ENCODE results near the gene OSBPL2.

OSBPL2 gene

DNA sequence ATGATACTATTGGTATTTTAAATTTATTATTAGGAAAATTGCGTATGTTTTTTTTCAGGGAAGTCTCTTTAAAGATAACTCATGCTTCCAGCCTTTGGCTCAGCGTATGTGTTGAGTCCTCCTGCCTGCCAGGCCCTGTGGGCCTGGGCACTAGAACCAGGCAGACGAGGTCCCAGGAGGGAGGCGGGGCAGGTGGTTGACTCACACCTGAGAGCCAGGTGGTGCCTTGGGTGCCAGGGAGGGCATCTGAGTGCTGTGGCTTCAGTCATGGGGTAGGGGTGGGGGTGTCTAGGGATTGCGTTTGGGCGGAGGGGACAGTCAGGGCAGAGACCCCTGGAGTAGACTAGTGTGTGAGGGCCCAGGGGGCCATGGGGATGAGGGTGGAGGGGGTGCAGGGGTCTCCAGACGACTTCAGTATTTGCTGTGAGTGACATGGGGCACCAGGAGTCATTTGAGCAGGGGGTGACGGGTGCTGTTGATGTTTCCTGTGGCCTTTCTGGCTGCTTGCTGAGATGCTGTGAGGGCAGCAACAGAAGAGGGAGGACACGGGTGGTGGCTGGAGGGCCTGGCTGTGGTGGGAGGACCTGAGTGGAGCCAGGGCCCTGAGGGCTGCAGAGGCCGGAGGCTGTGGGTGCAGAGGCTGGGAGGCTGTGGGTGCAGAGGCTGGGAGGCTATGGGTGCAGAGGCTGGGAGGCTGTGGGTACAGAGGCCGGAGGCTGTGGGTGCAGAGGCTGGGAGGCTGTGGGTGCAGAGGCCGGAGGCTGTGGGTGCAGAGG, 49.6 kb downstream of the OSBPL2 start:
- H3K4me3 ChIP-seq (ENCODE audit: low read depth, low read length): no peak overlapping the region
- no peak for TF ChIP-seq CTCF (IDR thresholded peaks at IDR 0.05; ENCODE audit: low read depth, low read length, missing control alignments)
- no peak for DNase-seq (ENCODE audit: low read depth)

DNA sequence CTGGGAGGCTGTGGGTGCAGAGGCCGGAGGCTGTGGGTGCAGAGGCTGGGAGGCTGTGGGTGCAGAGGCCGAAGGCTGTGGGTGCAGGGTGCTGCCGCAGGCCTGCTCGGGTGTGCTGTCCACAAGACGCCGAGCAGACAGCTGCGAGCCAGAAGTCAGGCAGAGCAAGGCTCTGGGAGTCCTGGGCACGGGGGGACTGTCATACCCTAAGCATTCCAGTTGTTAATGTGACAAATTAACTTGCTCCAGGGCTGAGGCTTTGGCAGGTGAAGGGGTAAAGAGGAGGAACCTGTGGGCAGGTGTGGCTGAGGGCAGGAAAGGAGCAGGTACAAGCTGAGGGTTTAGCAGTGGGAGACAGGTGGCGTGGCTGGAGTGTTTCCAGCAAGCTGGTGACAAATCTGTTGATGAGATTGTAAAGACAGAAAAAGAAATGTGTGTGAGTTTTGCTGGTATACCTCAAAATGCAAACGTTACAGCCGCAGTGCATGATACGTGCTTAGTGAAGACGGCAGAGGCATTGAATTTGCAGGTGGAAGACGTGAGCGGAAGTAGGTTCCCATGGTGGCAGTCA, 50.3 kb downstream of the OSBPL2 start:
- no peak for DNase-seq (ENCODE audit: low read depth)
- TF ChIP-seq CTCF (IDR thresholded peaks at IDR 0.05; ENCODE audit: low read depth, low read length, missing control alignments): no peak
- H3K4me3 ChIP-seq (ENCODE audit: low read depth, low read length): no peak overlapping the region

- no peak for TF ChIP-seq CTCF (IDR thresholded peaks at IDR 0.05; ENCODE audit: low read depth, low read length, missing control alignments)
- no peak for DNase-seq (ENCODE audit: low read depth)
- H3K4me3 ChIP-seq (ENCODE audit: low read depth, low read length): no peak overlapping the region
Measured at GRCh38 chr20:62289131-62289530, 50.8 kb downstream of the OSBPL2 start.

GRCh38 chr20:62289898-62290297, 51.6 kb downstream of the OSBPL2 start:
- no peak overlapping the region for H3K4me3 ChIP-seq (ENCODE audit: low read depth, low read length)
- TF ChIP-seq CTCF (IDR thresholded peaks at IDR 0.05; ENCODE audit: low read depth, low read length, missing control alignments): no peak
- DNase-seq (ENCODE audit: low read depth): no peak

GRCh38 chr20:62291251-62292066, 53.1 kb downstream of the OSBPL2 start:
- no peak overlapping the region for H3K4me3 ChIP-seq (ENCODE audit: low read depth, low read length)
- no peak for TF ChIP-seq CTCF (IDR thresholded peaks at IDR 0.05; ENCODE audit: low read depth, low read length, missing control alignments)
- DNase-seq (ENCODE audit: low read depth): no peak

DNA sequence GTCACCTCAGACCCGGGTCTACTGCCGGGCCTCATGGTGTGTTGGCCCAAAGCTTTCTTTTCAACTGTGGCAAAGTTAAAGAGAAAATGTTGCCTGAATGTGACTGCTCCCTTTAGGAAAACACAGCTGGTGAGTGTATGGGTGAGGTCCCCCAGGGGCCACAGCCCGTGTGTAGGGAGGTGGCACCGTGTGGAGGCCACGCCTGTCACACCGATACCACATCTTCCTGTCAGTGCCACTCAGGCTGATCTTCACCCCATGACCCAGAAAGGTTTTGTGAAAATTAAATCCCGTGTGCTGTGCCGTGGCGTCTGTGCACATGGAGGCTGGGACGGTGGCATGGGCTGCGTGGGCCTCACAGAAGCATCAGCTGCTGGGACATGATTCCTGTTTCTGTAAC, 53.8 kb downstream of the OSBPL2 start:
- no peak overlapping the region for H3K4me3 ChIP-seq (ENCODE audit: low read depth, low read length)
- no peak for DNase-seq (ENCODE audit: low read depth)
- TF ChIP-seq CTCF (IDR thresholded peaks at IDR 0.05; ENCODE audit: low read depth, low read length, missing control alignments): no peak
